Heart left ventricle (tissue), 13 donors: Measurements from ENCODE around the gene GGT7.

ENCODE experiments used
- CTCF ChIP-seq, 12 donors: fragments of 200-600 bp; sonication (generic) in 4 of 12; IDR thresholded peaks; one replicate each; pipeline versions ENCODE4 v1.5.0 to v1.8.0; 2018 to 2022; ENCODE audit warnings: antibody characterized with exemption in 12 of 12, mild to moderate bottlenecking in 5 of 12
- POLR2A ChIP-seq, 2 donors: fragments of 450-650 bp; IDR thresholded peaks; one replicate each; pipeline ENCODE4 v1.6.1; 2017; ENCODE audit warnings: antibody characterized with exemption in 2 of 2, mild to moderate bottlenecking in 2 of 2, moderate library complexity in 2 of 2
- donor health status: ischemic (EF 13 %, LVEDD 7.1; RV severe dilation, severe dysfunction).
- donor health status: DM: no; HTN: yes; CAD: no.
- donor health status: DM: no; HTN: no; CAD: no.
- donor health status: ischemic (EF 25% LVEDD 6.9; RV normal size, moderate dysfunction).
- donor health status: ischemic (EF 25% LVEDD 5.7; RV mildly dilated, moderate dysfunction).
- donor health status: ischemic (EF 35%, LVEDD 5.7; RV mildly dilated, moderate dysfunction).
- donor health status: nonischemic (EF 11% LVEDD 7.7; RV severe dilation, severe dysfunction).
- donor health status: DM: yes; HTN: yes; CAD: no.
- donor health status: PGD.
- donor health status: ischemic (EF 29% LVEDD 5.4; RV normal size, mild dysfunction).
- donor health status: nonischemic (EF 23%, LVEDD 6.1; RV moderate dilation, normal function).

- TF ChIP-seq POLR2A (IDR thresholded peaks at IDR 0.05) (no peak), CTCF (IDR thresholded peaks at IDR 0.05) (no peak)
Measured at GRCh38 chr20:34850969-34851368, 21.7 kb downstream of the GGT7 start.
